ENCODE measurements around the gene SOX6.

DNA sequence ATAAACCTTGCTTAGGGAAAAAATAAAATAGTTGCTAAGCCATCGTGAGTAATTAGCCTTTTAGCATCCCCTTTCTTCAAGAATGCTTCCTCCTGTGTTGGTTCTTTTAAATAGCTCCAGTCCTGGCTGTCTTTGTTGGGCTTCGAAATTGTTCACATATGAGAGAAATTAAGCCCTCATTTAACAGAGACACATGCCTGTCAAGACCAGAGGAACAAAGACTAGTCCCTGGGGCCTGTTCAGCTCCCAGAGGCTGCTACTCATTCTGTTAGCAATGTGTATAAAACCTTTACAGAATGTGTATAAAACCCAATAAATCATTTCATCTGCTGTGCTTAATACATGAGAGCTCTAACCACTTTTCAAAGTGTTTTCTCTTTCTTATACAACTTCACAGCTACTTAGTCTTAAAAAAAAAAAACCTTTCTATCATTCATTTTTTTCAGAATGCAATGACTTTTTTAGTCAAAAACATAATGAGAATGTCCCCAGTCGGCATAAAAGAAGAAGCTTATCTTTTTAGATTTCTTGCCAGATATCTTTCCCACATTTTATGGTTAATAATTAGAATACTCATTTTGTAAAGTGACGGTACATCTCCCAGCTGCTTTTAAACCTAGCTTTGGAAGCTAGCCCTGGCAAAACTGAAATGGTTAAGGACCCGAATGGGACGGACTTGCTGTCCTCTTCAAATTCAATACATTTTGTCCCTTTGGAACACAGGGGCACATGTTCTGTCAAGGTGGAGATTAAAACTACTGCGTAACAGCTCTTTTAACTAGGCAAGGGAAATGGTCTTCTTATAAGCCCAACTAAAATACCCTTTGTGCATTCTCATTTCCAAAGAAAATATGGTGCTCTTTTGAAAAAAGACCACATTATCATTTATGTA, 186.1 kb downstream of the SOX6 start:
- TF ChIP-seq, protein P1, sequence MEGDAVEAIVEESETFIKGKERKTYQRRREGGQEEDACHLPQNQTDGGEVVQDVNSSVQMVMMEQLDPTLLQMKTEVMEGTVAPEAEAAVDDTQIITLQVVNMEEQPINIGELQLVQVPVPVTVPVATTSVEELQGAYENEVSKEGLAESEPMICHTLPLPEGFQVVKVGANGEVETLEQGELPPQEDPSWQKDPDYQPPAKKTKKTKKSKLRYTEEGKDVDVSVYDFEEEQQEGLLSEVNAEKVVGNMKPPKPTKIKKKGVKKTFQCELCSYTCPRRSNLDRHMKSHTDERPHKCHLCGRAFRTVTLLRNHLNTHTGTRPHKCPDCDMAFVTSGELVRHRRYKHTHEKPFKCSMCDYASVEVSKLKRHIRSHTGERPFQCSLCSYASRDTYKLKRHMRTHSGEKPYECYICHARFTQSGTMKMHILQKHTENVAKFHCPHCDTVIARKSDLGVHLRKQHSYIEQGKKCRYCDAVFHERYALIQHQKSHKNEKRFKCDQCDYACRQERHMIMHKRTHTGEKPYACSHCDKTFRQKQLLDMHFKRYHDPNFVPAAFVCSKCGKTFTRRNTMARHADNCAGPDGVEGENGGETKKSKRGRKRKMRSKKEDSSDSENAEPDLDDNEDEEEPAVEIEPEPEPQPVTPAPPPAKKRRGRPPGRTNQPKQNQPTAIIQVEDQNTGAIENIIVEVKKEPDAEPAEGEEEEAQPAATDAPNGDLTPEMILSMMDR (IDR thresholded peaks at IDR 0.05): no peak
- TF ChIP-seq POLR2A (IDR thresholded peaks at IDR 0.05) (no peak), POLR2AphosphoS5 (IDR thresholded peaks at IDR 0.05) (no peak), EP300 (IDR thresholded peaks at IDR 0.05; ENCODE audit: low read depth) (no peak)
